Testis (tissue), 2 donors: ENCODE measurements around the gene BEST1.

Experiments
- POLR2A ChIP-seq: fragments of 450-650 bp; IDR thresholded peaks from one replicate; pipeline ENCODE4 v1.6.1; 2017; ENCODE audit warnings: antibody characterized with exemption, mild to moderate bottlenecking, moderate library complexity
- TF ChIP-seq, protein P1 (sequence below), 3 experiments: fragments of 450-650 bp in 2 of 3; fragments of 200-600 bp in 1 of 3; sonication (generic) in 1 of 3; IDR thresholded peaks; one replicate each; pipeline ENCODE4 v1.5.1; 2016 to 2019; ENCODE audit warnings: antibody characterized with exemption in 3 of 3, mild to moderate bottlenecking in 2 of 3, moderate library complexity in 1 of 3

DNA sequence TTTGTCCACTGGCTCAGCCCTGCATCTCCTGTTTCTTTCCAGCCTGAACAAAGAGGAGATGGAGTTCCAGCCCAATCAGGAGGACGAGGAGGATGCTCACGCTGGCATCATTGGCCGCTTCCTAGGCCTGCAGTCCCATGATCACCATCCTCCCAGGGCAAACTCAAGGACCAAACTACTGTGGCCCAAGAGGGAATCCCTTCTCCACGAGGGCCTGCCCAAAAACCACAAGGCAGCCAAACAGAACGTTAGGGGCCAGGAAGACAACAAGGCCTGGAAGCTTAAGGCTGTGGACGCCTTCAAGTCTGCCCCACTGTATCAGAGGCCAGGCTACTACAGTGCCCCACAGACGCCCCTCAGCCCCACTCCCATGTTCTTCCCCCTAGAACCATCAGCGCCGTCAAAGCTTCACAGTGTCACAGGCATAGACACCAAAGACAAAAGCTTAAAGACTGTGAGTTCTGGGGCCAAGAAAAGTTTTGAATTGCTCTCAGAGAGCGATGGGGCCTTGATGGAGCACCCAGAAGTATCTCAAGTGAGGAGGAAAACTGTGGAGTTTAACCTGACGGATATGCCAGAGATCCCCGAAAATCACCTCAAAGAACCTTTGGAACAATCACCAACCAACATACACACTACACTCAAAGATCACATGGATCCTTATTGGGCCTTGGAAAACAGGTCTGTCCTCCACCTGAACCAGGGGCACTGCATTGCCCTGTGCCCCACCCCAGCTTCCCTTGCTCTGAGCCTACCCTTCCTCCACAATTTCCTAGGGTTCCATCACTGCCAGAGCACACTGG, 12.3 kb downstream of the BEST1 start:
- TF ChIP-seq, protein P1, sequence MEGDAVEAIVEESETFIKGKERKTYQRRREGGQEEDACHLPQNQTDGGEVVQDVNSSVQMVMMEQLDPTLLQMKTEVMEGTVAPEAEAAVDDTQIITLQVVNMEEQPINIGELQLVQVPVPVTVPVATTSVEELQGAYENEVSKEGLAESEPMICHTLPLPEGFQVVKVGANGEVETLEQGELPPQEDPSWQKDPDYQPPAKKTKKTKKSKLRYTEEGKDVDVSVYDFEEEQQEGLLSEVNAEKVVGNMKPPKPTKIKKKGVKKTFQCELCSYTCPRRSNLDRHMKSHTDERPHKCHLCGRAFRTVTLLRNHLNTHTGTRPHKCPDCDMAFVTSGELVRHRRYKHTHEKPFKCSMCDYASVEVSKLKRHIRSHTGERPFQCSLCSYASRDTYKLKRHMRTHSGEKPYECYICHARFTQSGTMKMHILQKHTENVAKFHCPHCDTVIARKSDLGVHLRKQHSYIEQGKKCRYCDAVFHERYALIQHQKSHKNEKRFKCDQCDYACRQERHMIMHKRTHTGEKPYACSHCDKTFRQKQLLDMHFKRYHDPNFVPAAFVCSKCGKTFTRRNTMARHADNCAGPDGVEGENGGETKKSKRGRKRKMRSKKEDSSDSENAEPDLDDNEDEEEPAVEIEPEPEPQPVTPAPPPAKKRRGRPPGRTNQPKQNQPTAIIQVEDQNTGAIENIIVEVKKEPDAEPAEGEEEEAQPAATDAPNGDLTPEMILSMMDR (IDR thresholded peaks at IDR 0.05): no peak
- no peak for TF ChIP-seq POLR2A
